ENCODE results near the gene ADAMTS6.

DNA sequence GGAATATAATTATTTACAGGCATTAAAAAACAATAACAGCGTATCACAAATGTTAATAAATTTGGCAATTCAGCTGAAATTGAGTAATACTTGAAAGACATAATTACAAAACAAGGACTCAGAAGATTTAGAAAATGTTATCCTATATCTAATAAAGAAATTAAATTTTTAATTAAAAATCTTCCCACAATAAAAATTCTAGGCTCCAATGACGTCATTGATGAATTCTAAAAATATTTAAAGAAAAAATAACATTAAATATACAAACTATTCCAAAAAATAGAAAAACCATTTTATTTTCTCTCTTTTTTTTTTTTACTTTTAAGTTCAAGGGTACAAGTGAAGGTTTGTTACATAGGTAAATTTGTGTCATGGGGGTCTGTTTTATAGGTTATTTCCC, 161.5 kb downstream of the ADAMTS6 start:
- TF ChIP-seq, protein P1, sequence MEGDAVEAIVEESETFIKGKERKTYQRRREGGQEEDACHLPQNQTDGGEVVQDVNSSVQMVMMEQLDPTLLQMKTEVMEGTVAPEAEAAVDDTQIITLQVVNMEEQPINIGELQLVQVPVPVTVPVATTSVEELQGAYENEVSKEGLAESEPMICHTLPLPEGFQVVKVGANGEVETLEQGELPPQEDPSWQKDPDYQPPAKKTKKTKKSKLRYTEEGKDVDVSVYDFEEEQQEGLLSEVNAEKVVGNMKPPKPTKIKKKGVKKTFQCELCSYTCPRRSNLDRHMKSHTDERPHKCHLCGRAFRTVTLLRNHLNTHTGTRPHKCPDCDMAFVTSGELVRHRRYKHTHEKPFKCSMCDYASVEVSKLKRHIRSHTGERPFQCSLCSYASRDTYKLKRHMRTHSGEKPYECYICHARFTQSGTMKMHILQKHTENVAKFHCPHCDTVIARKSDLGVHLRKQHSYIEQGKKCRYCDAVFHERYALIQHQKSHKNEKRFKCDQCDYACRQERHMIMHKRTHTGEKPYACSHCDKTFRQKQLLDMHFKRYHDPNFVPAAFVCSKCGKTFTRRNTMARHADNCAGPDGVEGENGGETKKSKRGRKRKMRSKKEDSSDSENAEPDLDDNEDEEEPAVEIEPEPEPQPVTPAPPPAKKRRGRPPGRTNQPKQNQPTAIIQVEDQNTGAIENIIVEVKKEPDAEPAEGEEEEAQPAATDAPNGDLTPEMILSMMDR (IDR thresholded peaks at IDR 0.05; ENCODE audit: insufficient read depth, low read length): no peak
- no peak for TF ChIP-seq REST (IDR thresholded peaks at IDR 0.05; ENCODE audit: insufficient replicate concordance, low read depth)
